ENCODE measurements around the gene SHC3. TPM values are rescaled to one million over a fixed set of nuclear protein-coding genes. Genes with fewer than 3 reads are reported as not detected.

The SHC3 gene
- total and polyA plus RNA-seq, 2 donors from 2014 or later: 0.95 to 1.5 TPM

- no peak for FAIRE-seq
- H3K9me3 ChIP-seq (ENCODE audit: control insufficient read depth in 2 of 3, insufficient read depth in 1 of 3, low read length in 3 of 3): peaks cover 0 to 7% (median 0%) of the 10 kb centered on the region in 3 donors
- intact Hi-C loops (cut with DNase I): no loop called here
- no peaks in the 10 kb centered on the region for H3K4me1 ChIP-seq (ENCODE audit: control insufficient read depth in 2 of 3, insufficient read depth in 2 of 3, low read depth in 1 of 3, low read length in 3 of 3)
- DNase-seq: no peak
- H3K27ac ChIP-seq (ENCODE audit: low read depth in 2 of 2, low read length in 2 of 2): no peak overlapping the region
- no peaks in the 10 kb centered on the region for H3K27me3 ChIP-seq (ENCODE audit: control insufficient read depth, insufficient read depth, low read length)
- H3K9ac ChIP-seq (ENCODE audit: low read length in 3 of 3): no peak overlapping the region
- TF ChIP-seq CTCF (IDR thresholded peaks at IDR 0.05; ENCODE audit: borderline replicate concordance, extremely low read depth, insufficient read depth): no peak
- no peaks in the 10 kb centered on the region for H3K36me3 ChIP-seq (ENCODE audit: control insufficient read depth in 2 of 3, insufficient read depth in 3 of 3, low read length in 3 of 3)
- no peak overlapping the region for H3K4me3 ChIP-seq (ENCODE audit: low read length in 3 of 3)
These were observed 63.9 kb downstream of the SHC3 start for GRCh38 chr9:89114741-89115140.

GRCh38 chr9:89113851-89114250 lies 64.8 kb downstream of the SHC3 start:
- no peak overlapping the region for H3K4me3 ChIP-seq (ENCODE audit: low read length in 3 of 3)
- no peak overlapping the region for H3K9ac ChIP-seq (ENCODE audit: low read length in 3 of 3)
- H3K9me3 ChIP-seq (ENCODE audit: control insufficient read depth in 2 of 3, insufficient read depth in 1 of 3, low read length in 3 of 3): peaks cover 0 to 7% (median 0%) of the 10 kb centered on the region in 3 donors
- TF ChIP-seq CTCF (IDR thresholded peaks at IDR 0.05; ENCODE audit: borderline replicate concordance, extremely low read depth, insufficient read depth): no peak
- no peaks in the 10 kb centered on the region for H3K27me3 ChIP-seq (ENCODE audit: control insufficient read depth, insufficient read depth, low read length)
- H3K4me1 ChIP-seq (ENCODE audit: control insufficient read depth in 2 of 3, insufficient read depth in 2 of 3, low read depth in 1 of 3, low read length in 3 of 3): no peaks in the 10 kb centered on the region
- no peaks in the 10 kb centered on the region for H3K36me3 ChIP-seq (ENCODE audit: control insufficient read depth in 2 of 3, insufficient read depth in 3 of 3, low read length in 3 of 3)
- DNase-seq (no peak), FAIRE-seq (no peak)
- intact Hi-C loops (cut with DNase I): no loop called here
- no peak overlapping the region for H3K27ac ChIP-seq (ENCODE audit: low read depth in 2 of 2, low read length in 2 of 2)

DNA sequence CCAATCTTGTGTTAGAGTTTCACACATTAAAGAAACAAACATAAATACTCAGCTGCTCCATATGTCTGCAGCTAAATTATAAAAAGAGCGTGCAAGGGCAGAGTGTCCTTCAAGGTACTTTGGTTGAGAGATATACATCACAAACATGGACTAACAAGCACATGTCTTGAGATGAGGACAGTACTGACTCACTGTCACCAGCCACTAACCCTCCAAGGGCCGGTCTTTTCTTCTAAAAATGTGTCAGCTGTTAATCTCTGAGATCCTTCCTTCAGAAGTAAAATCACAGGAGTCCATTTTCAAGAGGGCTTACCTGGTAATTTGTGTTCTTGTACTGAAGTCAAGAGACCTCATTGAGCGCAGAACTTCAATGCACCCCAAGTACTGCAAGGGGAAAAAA lies 66.4 kb downstream of the SHC3 start:
- no peak overlapping the region for H3K4me3 ChIP-seq (ENCODE audit: low read length in 3 of 3)
- FAIRE-seq (no peak), DNase-seq (no peak)
- H3K4me1 ChIP-seq (ENCODE audit: control insufficient read depth in 2 of 3, insufficient read depth in 2 of 3, low read depth in 1 of 3, low read length in 3 of 3): no peaks in the 10 kb centered on the region
- H3K27ac ChIP-seq (ENCODE audit: low read depth in 2 of 2, low read length in 2 of 2): no peak overlapping the region
- no peaks in the 10 kb centered on the region for H3K36me3 ChIP-seq (ENCODE audit: control insufficient read depth in 2 of 3, insufficient read depth in 3 of 3, low read length in 3 of 3)
- no peaks in the 10 kb centered on the region for H3K27me3 ChIP-seq (ENCODE audit: control insufficient read depth, insufficient read depth, low read length)
- H3K9ac ChIP-seq (ENCODE audit: low read length in 3 of 3): no peak overlapping the region
- TF ChIP-seq CTCF (IDR thresholded peaks at IDR 0.05; ENCODE audit: borderline replicate concordance, extremely low read depth, insufficient read depth): no peak
- H3K9me3 ChIP-seq (ENCODE audit: control insufficient read depth in 2 of 3, insufficient read depth in 1 of 3, low read length in 3 of 3): peaks cover 0 to 7% (median 0%) of the 10 kb centered on the region in 3 donors
- intact Hi-C loops (cut with DNase I): no loop called here

- no peak overlapping the region for H3K9ac ChIP-seq (ENCODE audit: low read length in 3 of 3)
- no peaks in the 10 kb centered on the region for H3K27me3 ChIP-seq (ENCODE audit: control insufficient read depth, insufficient read depth, low read length)
- intact Hi-C loops (cut with DNase I): no loop called here
- no peaks in the 10 kb centered on the region for H3K4me1 ChIP-seq (ENCODE audit: control insufficient read depth in 2 of 3, insufficient read depth in 2 of 3, low read depth in 1 of 3, low read length in 3 of 3)
- H3K9me3 ChIP-seq (ENCODE audit: control insufficient read depth in 2 of 3, insufficient read depth in 1 of 3, low read length in 3 of 3): peaks cover 0 to 7% (median 0%) of the 10 kb centered on the region in 3 donors
- TF ChIP-seq CTCF (IDR thresholded peaks at IDR 0.05; ENCODE audit: borderline replicate concordance, extremely low read depth, insufficient read depth): no peak
- DNase-seq (no peak), FAIRE-seq (no peak)
- H3K4me3 ChIP-seq (ENCODE audit: low read length in 3 of 3): no peak overlapping the region
- H3K27ac ChIP-seq (ENCODE audit: low read depth in 2 of 2, low read length in 2 of 2): no peak overlapping the region
- no peaks in the 10 kb centered on the region for H3K36me3 ChIP-seq (ENCODE audit: control insufficient read depth in 2 of 3, insufficient read depth in 3 of 3, low read length in 3 of 3)
These were observed 69.0 kb downstream of the SHC3 start for GRCh38 chr9:89109666-89110065.

All from kidney (tissue), 14 donors.